HCT116 (cell line): Measurements from ENCODE around the gene OTOP2. TPM values are rescaled to one million over a fixed set of nuclear protein-coding genes. Genes with fewer than 3 reads are reported as not detected.

Experiments used
- ATAC-seq: fragments of 200-7000 bp; cut with Tn5 transposase; 2 replicates; pipeline ENCODE4 v1.9.1; 2020; ENCODE audit warnings: mild to moderate bottlenecking, moderate library complexity
- BruUV-seq: library from RNA; stranded (reverse); fragments of 400-500 nt; replicated peaks from 2 replicates; lab custom pipeline; 2021; lab: Mats Ljungman, UMichigan
- CTCF ChIA-PET: fragments of 300-600 bp; sonication (Branson Sonifier 250); formaldehyde crosslinking; loops from one replicate; lab custom pipeline; 2021; ENCODE audit warnings: antibody characterized with exemption; lab: Charles Lee
- POLR2A ChIA-PET: fragments of 300-600, 350-600 bp; sonication (Branson Sonifier 250); formaldehyde crosslinking; loops from one replicate; lab custom pipeline; 2021; ENCODE audit warnings: antibody characterized with exemption; lab: Charles Lee
- RAD21 ChIA-PET, 2 experiments: fragments of 300-600 bp; sonication (Branson Sonifier 250); formaldehyde crosslinking; loops; one replicate each; lab custom pipeline; 2023; ENCODE audit warnings: low total read pairs in 2 of 2; ENCODE audit not compliant: uncharacterized antibody in 2 of 2, unreplicated experiment in 2 of 2, low non-redundant PET in 1 of 2; lab: Charles Lee
- DNase-seq: peaks from one replicate; pipeline ENCODE4 v3.0.0-alpha.2; 2010; ENCODE audit warnings: low read depth, low spot score
- H2AFZ ChIP-seq: fragments of 200-600 bp; shearing (Covaris generic), sonication (generic); 2 replicates; pipeline ENCODE4 v1.6.1; 2017; ENCODE audit warnings: low read depth, mixed run types, mixed read lengths, antibody characterized with exemption, low read length; ENCODE audit not compliant: poor library complexity, severe bottlenecking
- H3K27ac ChIP-seq: 2 replicates; pipeline ENCODE4 v1.5.1; 2012; ENCODE audit warnings: low read depth, low read length
- H3K27me3 ChIP-seq: fragments of 200-600 bp; sonication (generic); 2 replicates; pipeline ENCODE4 v1.6.1; 2016; ENCODE audit warnings: mixed run types, low read length, mixed read lengths; ENCODE audit not compliant: insufficient read depth
- H3K36me3 ChIP-seq, 2 experiments: fragments of 200-500 bp in 1 of 2; fragments of 200-600 bp in 1 of 2; sonication (Bioruptor generic) in 1 of 2; sonication (generic) in 1 of 2; 2 replicates each; pipeline versions ENCODE4 v1.5.1 to v1.6.1; 2014 to 2016; ENCODE audit warnings: low read length in 2 of 2, inconsistent platforms in 1 of 2, mixed read lengths in 1 of 2, mixed run types in 1 of 2; ENCODE audit not compliant: insufficient read depth in 2 of 2, control insufficient read depth in 1 of 2
- H3K4me1 ChIP-seq, 2 experiments: fragments of 200-600 bp in 1 of 2; sonication (generic) in 1 of 2; 2 replicates each; pipeline versions ENCODE4 v1.5.1 to v1.6.1; 2012 to 2017; ENCODE audit warnings: low read length in 2 of 2, inconsistent platforms in 1 of 2, mild to moderate bottlenecking in 1 of 2, mixed read lengths in 1 of 2, mixed run types in 1 of 2, moderate library complexity in 1 of 2; ENCODE audit not compliant: insufficient read depth in 2 of 2, control insufficient read depth in 1 of 2
- H3K4me2 ChIP-seq: fragments of 200-600 bp; sonication (generic); 2 replicates; pipeline ENCODE4 v1.6.1; 2017; ENCODE audit warnings: mixed run types, low read length, mixed read lengths
- H3K4me3 ChIP-seq, 2 experiments: fragments of 200-600 bp in 1 of 2; sonication (generic) in 1 of 2; replicated peaks in 1 of 2; 2 replicates each; pipeline ENCODE4 v1.5.1; 2011 to 2016; ENCODE audit warnings: low read length in 2 of 2, control low read depth in 1 of 2, low read depth in 1 of 2, mild to moderate bottlenecking in 1 of 2, mixed read lengths in 1 of 2, mixed run types in 1 of 2
- H3K79me2 ChIP-seq: fragments of 200-600 bp; sonication (generic); 2 replicates; pipeline ENCODE4 v1.6.1; 2017; ENCODE audit warnings: mild to moderate bottlenecking, mixed run types, low read length, moderate library complexity, mixed read lengths; ENCODE audit not compliant: insufficient read depth
- H3K9ac ChIP-seq: fragments of 200-600 bp; sonication (generic); 2 replicates; pipeline ENCODE4 v1.6.1; 2016; ENCODE audit warnings: low read length, mixed read lengths
- H3K9me2 ChIP-seq: fragments of 200-600 bp; sonication (generic), shearing (Covaris generic); 2 replicates; pipeline ENCODE4 v1.6.1; 2017; ENCODE audit warnings: mixed run types, mild to moderate bottlenecking, moderate library complexity; ENCODE audit not compliant: insufficient read depth
- H3K9me3 ChIP-seq, 2 experiments: fragments of 200-500 bp in 1 of 2; fragments of 200-600 bp in 1 of 2; sonication (Bioruptor generic) in 1 of 2; sonication (generic) in 1 of 2; 2 replicates each; pipeline ENCODE4 v1.6.1; 2014 to 2017; ENCODE audit warnings: low read length in 2 of 2, mixed read lengths in 2 of 2, inconsistent platforms in 1 of 2, low read depth in 1 of 2, mild to moderate bottlenecking in 1 of 2, mixed run types in 1 of 2, moderate library complexity in 1 of 2; ENCODE audit not compliant: control insufficient read depth in 1 of 2, insufficient read depth in 1 of 2
- H4K20me1 ChIP-seq: fragments of 200-600 bp; sonication (generic), shearing (Covaris generic); 2 replicates; pipeline ENCODE4 v1.6.1; 2017; ENCODE audit warnings: mixed run types, mild to moderate bottlenecking, moderate library complexity; ENCODE audit not compliant: insufficient read depth
- ATF3 ChIP-seq: IDR thresholded peaks from 2 replicates; pipeline ENCODE4 v1.6.1; 2012
- CTCF ChIP-seq, 3 experiments: fragments of 200-600 bp in 1 of 3; sonication (generic) in 1 of 3; IDR thresholded peaks in 2 of 3; conservative IDR thresholded peaks in 1 of 3; 2 replicates each; pipeline ENCODE4 v1.5.1; 2012 to 2017; ENCODE audit warnings: low read depth in 2 of 3, low read length in 2 of 3, antibody characterized with exemption in 1 of 3, borderline replicate concordance in 1 of 3, control low read depth in 1 of 3, mild to moderate bottlenecking in 1 of 3, mixed read lengths in 1 of 3, mixed run types in 1 of 3, moderate library complexity in 1 of 3; ENCODE audit not compliant: insufficient read depth in 1 of 3
- EGR1 ChIP-seq: IDR thresholded peaks from 2 replicates; pipeline ENCODE4 v1.6.1; 2012; ENCODE audit warnings: low read depth
- EZH2 ChIP-seq: fragments of 200-600 bp; sonication (generic); IDR thresholded peaks from 2 replicates; pipeline ENCODE4 v1.6.1; 2017; ENCODE audit warnings: antibody characterized with exemption, mixed run types
- EZH2phosphoT487 ChIP-seq: fragments of 200-600 bp; IDR thresholded peaks from 2 replicates; pipeline ENCODE4 v1.6.1; 2018; ENCODE audit warnings: antibody characterized with exemption, borderline replicate concordance
- FOSL1 ChIP-seq: IDR thresholded peaks from 2 replicates; pipeline ENCODE4 v1.6.1; 2012; ENCODE audit warnings: low read depth
- JUND ChIP-seq: IDR thresholded peaks from 2 replicates; pipeline ENCODE4 v1.6.1; 2012
- POLR2A ChIP-seq: IDR thresholded peaks from 2 replicates; pipeline ENCODE4 v1.7.0; 2011; ENCODE audit warnings: borderline replicate concordance; ENCODE audit not compliant: insufficient read depth, insufficient read length; ENCODE audit errors: extremely low read depth
- POLR2AphosphoS5 ChIP-seq: IDR thresholded peaks from 2 replicates; pipeline ENCODE4 v1.6.1; 2011; ENCODE audit warnings: mild to moderate bottlenecking, low read depth, low read length, moderate library complexity
- RAD21 ChIP-seq: IDR thresholded peaks from 2 replicates; pipeline ENCODE4 v1.6.1; 2012; ENCODE audit warnings: low read depth, mild to moderate bottlenecking
- YY1 ChIP-seq: IDR thresholded peaks from 2 replicates; pipeline ENCODE4 v1.6.1; 2011; ENCODE audit warnings: low read length, low read depth, moderate library complexity, mild to moderate bottlenecking; ENCODE audit not compliant: insufficient replicate concordance; ENCODE audit errors: extremely low read depth
- intact Hi-C: fragments of 100-400 bp; cut with micrococcal nuclease; formaldehyde crosslinking; loops from 2 replicates; pipeline ENCODE4 v1.10.0; 2022
- total RNA-seq: library from RNA; stranded (reverse); gene quantifications from one replicate; pipeline ENCODE4 v1.2.1, GENCODE V29; 2021; ENCODE audit not compliant: unreplicated experiment
- TF ChIP-seq, protein P1 (sequence below): IDR thresholded peaks from 2 replicates; pipeline ENCODE4 v1.6.1; 2011; ENCODE audit warnings: mild to moderate bottlenecking, low read length, moderate library complexity; ENCODE audit not compliant: insufficient replicate concordance; ENCODE audit errors: extremely low read depth
- TF ChIP-seq, protein P2 (sequence below): IDR thresholded peaks from 2 replicates; pipeline ENCODE4 v1.6.1; 2012

The OTOP2 gene
- total RNA-seq, 1 experiment from 2014 or later, result not detected

- Histone ChIP-seq H3K9ac (no peak overlapping the region), H3K79me2 (no peaks in the 10 kb centered on the region), H3K36me3 (no peaks in the 10 kb centered on the region), H2AFZ (no peak overlapping the region), H3K9me3 (no peaks in the 10 kb centered on the region), H3K4me3 (no peak overlapping the region), H3K27me3 (no peaks in the 10 kb centered on the region), H3K27ac (no peak overlapping the region), H4K20me1 (no peaks in the 10 kb centered on the region), H3K4me1 (peaks cover 12 to 24% of the 10 kb centered on the region in 2 experiments), H3K4me2 (no peak overlapping the region), H3K9me2 (no peaks in the 10 kb centered on the region)
- no TSS peak for BruUV-seq
- DNase-seq, result no peak
- ChIA-PET CTCF (interaction anchor here (0.7 to 1.7 kb wide), 4 partner anchors 13 to 73 kb away, joined by 3 to 4 read pairs (median 4); no protein-coding TSS in a partner anchor), POLR2A (interaction anchor here (0.8 kb wide), 1 partner anchor 72 kb away, joined by 3 read pairs; the partner anchor contains the start of gene FDXR), RAD21 (no interaction called here)
- no peak for ATAC-seq
- intact Hi-C loops, result no loop called here
- TF ChIP-seq, protein P1, sequence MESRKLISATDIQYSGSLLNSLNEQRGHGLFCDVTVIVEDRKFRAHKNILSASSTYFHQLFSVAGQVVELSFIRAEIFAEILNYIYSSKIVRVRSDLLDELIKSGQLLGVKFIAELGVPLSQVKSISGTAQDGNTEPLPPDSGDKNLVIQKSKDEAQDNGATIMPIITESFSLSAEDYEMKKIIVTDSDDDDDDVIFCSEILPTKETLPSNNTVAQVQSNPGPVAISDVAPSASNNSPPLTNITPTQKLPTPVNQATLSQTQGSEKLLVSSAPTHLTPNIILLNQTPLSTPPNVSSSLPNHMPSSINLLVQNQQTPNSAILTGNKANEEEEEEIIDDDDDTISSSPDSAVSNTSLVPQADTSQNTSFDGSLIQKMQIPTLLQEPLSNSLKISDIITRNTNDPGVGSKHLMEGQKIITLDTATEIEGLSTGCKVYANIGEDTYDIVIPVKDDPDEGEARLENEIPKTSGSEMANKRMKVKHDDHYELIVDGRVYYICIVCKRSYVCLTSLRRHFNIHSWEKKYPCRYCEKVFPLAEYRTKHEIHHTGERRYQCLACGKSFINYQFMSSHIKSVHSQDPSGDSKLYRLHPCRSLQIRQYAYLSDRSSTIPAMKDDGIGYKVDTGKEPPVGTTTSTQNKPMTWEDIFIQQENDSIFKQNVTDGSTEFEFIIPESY, result no peak
- no peak for TF ChIP-seq CTCF (IDR thresholded peaks at IDR 0.05 in 2 of 3, conservative IDR thresholded peaks at IDR 0.05 in 1 of 3; ENCODE audit: borderline replicate concordance in 1 of 3, insufficient read depth in 1 of 3, low read depth in 2 of 3, low read length in 2 of 3)
- TF ChIP-seq EZH2phosphoT487, result no peak
- TF ChIP-seq ATF3, result no peak
- TF ChIP-seq FOSL1, result no peak
- no peak for TF ChIP-seq JUND
- TF ChIP-seq, protein P2, sequence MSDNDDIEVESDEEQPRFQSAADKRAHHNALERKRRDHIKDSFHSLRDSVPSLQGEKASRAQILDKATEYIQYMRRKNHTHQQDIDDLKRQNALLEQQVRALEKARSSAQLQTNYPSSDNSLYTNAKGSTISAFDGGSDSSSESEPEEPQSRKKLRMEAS, result no peak
- no peak for TF ChIP-seq EGR1
- no peak for TF ChIP-seq POLR2A
- no peak for TF ChIP-seq POLR2AphosphoS5
- no peak for TF ChIP-seq RAD21
- TF ChIP-seq YY1, result no peak
- no peak for TF ChIP-seq EZH2
Observed at GRCh38 chr17:74945543-74945942, 21.5 kb downstream of the OTOP2 start.
